H9 (cell line): ENCODE results near the gene SELENOK. TPM values are rescaled to one million over a fixed set of nuclear protein-coding genes. Genes with fewer than 3 reads are reported as not detected.

Experiments
- DNase-seq: peaks from one replicate; pipeline ENCODE4 v3.0.0-alpha.2; 2017
- H2AFZ ChIP-seq: one replicate; pipeline ENCODE4 v1.6.1; 2013; ENCODE audit warnings: mild to moderate bottlenecking, low read length, control low read depth, moderate library complexity
- H2AK5ac ChIP-seq: 2 replicates; pipeline ENCODE4 v1.6.1; 2013; ENCODE audit warnings: low read length, control low read depth, mixed read lengths; ENCODE audit not compliant: insufficient read length
- H2BK120ac ChIP-seq: one replicate; pipeline ENCODE4 v1.6.1; 2013; ENCODE audit warnings: low read depth, mild to moderate bottlenecking, low read length, control low read depth, inconsistent platforms; ENCODE audit not compliant: poor library complexity, severe bottlenecking
- H2BK12ac ChIP-seq: 2 replicates; pipeline ENCODE4 v1.6.1; 2013; ENCODE audit warnings: low read length, control low read depth, mixed read lengths, low read depth; ENCODE audit not compliant: insufficient read length
- H2BK15ac ChIP-seq: 2 replicates; pipeline ENCODE4 v1.6.1; 2013; ENCODE audit warnings: low read depth, low read length, control low read depth
- H2BK20ac ChIP-seq: one replicate; pipeline ENCODE4 v1.6.1; 2013; ENCODE audit warnings: low read depth, mild to moderate bottlenecking, low read length, control low read depth, inconsistent platforms; ENCODE audit not compliant: poor library complexity, severe bottlenecking
- H2BK5ac ChIP-seq: 2 replicates; pipeline ENCODE4 v1.6.1; 2013; ENCODE audit warnings: low read length, control low read depth, mixed read lengths; ENCODE audit not compliant: insufficient read length
- H3K14ac ChIP-seq: 2 replicates; pipeline ENCODE4 v1.6.1; 2013; ENCODE audit warnings: low read length, control low read depth; ENCODE audit not compliant: insufficient read depth
- H3K18ac ChIP-seq: 2 replicates; pipeline ENCODE4 v1.6.1; 2013; ENCODE audit warnings: low read depth, mild to moderate bottlenecking, mixed read lengths, low read length, control low read depth; ENCODE audit not compliant: insufficient read length
- H3K23ac ChIP-seq: 2 replicates; pipeline ENCODE4 v1.6.1; 2013; ENCODE audit warnings: low read length, control low read depth, mixed read lengths, low read depth; ENCODE audit not compliant: insufficient read length
- H3K23me2 ChIP-seq: 2 replicates; pipeline ENCODE4 v1.6.1; 2013; ENCODE audit warnings: low read depth, mild to moderate bottlenecking, mixed read lengths, low read length, control low read depth; ENCODE audit not compliant: insufficient read length, poor library complexity, severe bottlenecking
- H3K27ac ChIP-seq: 2 replicates; pipeline ENCODE4 v1.5.1; 2013; ENCODE audit warnings: low read length, control low read depth, mixed read lengths, low read depth; ENCODE audit not compliant: insufficient read length
- H3K27me3 ChIP-seq: 2 replicates; pipeline ENCODE4 v1.6.1; 2013; ENCODE audit warnings: low read length, control low read depth, inconsistent platforms; ENCODE audit not compliant: insufficient read depth
- H3K4ac ChIP-seq: 2 replicates; pipeline ENCODE4 v1.6.1; 2013; ENCODE audit warnings: low read depth, mild to moderate bottlenecking, control low read depth, inconsistent platforms, low read length, moderate library complexity
- H3K4me1 ChIP-seq: 2 replicates; pipeline ENCODE4 v1.6.1; 2013; ENCODE audit warnings: low read length, control low read depth, inconsistent platforms; ENCODE audit not compliant: insufficient read depth
- H3K4me2 ChIP-seq: 2 replicates; pipeline ENCODE4 v1.6.1; 2013; ENCODE audit warnings: low read length, control low read depth, mixed read lengths; ENCODE audit not compliant: insufficient read length, insufficient read depth
- H3K56ac ChIP-seq: 2 replicates; pipeline ENCODE4 v1.6.1; 2013; ENCODE audit warnings: low read depth, mild to moderate bottlenecking, mixed read lengths, low read length, control low read depth; ENCODE audit not compliant: insufficient read length
- H3K79me1 ChIP-seq: 2 replicates; pipeline ENCODE4 v1.6.1; 2013; ENCODE audit warnings: low read depth, mild to moderate bottlenecking, moderate library complexity, low read length, control low read depth, inconsistent platforms; ENCODE audit not compliant: insufficient read depth, poor library complexity, severe bottlenecking
- H3K79me2 ChIP-seq: 2 replicates; pipeline ENCODE4 v1.6.1; 2013; ENCODE audit warnings: low read length, control low read depth, inconsistent platforms; ENCODE audit not compliant: insufficient read depth
- H3K9ac ChIP-seq: 2 replicates; pipeline ENCODE4 v1.6.1; 2013; ENCODE audit warnings: low read length, control low read depth, mixed read lengths; ENCODE audit not compliant: insufficient read length; ENCODE audit errors: extremely low read depth
- H3K9me3 ChIP-seq: one replicate; pipeline ENCODE4 v1.6.1; 2013; ENCODE audit warnings: low read depth, low read length, inconsistent platforms; ENCODE audit not compliant: control insufficient read depth
- H3T11ph ChIP-seq: one replicate; pipeline ENCODE4 v1.6.1; 2013; ENCODE audit warnings: mild to moderate bottlenecking, low read length, control low read depth, inconsistent platforms
- H4K20me1 ChIP-seq: one replicate; pipeline ENCODE4 v1.6.1; 2013; ENCODE audit not compliant: control insufficient read depth, insufficient read length, insufficient read depth
- H4K5ac ChIP-seq: 2 replicates; pipeline ENCODE4 v1.6.1; 2013; ENCODE audit warnings: low read depth, mild to moderate bottlenecking, mixed read lengths, low read length, control low read depth; ENCODE audit not compliant: insufficient read length
- H4K8ac ChIP-seq: replicated peaks from 2 replicates; pipeline ENCODE4 v1.6.1; 2013; ENCODE audit warnings: low read length, control low read depth, mixed read lengths, low read depth; ENCODE audit not compliant: insufficient read length
- H4K91ac ChIP-seq: 2 replicates; pipeline ENCODE4 v1.6.1; 2013; ENCODE audit warnings: low read depth, mild to moderate bottlenecking, moderate library complexity, mixed read lengths, low read length, control low read depth; ENCODE audit not compliant: insufficient read length
- H3K27ac Mint-ChIP-seq, 3 experiments: 2 replicates in 2 of 3; 3 replicates in 1 of 3; pipeline ENCODE4 v1.8.0; 2020 to 2021; ENCODE audit warnings: mixed read lengths in 3 of 3, mild to moderate bottlenecking in 1 of 3, moderate library complexity in 1 of 3
- H3K27me3 Mint-ChIP-seq: 2 replicates; pipeline ENCODE4 v1.8.0; 2021; ENCODE audit warnings: low read depth, mild to moderate bottlenecking, moderate library complexity, mixed read lengths
- H3K36me3 Mint-ChIP-seq, 3 experiments: 2 replicates in 2 of 3; 3 replicates in 1 of 3; pipeline ENCODE4 v1.8.0; 2020 to 2021; ENCODE audit warnings: low read depth in 3 of 3, mixed read lengths in 3 of 3; ENCODE audit not compliant: insufficient read depth in 1 of 3
- H3K4me1 Mint-ChIP-seq, 2 experiments: 2 replicates each; pipeline ENCODE4 v1.8.0; 2020; ENCODE audit warnings: mixed read lengths in 2 of 2
- H3K4me3 Mint-ChIP-seq, 2 experiments: 2 replicates in 1 of 2; 3 replicates in 1 of 2; pipeline ENCODE4 v1.8.0; 2020 to 2021; ENCODE audit warnings: mild to moderate bottlenecking in 2 of 2, mixed read lengths in 2 of 2, moderate library complexity in 1 of 2
- H3K9me3 Mint-ChIP-seq, 2 experiments: 2 replicates in 1 of 2; 3 replicates in 1 of 2; pipeline ENCODE4 v1.8.0; 2020; ENCODE audit warnings: mild to moderate bottlenecking in 2 of 2, mixed read lengths in 2 of 2, moderate library complexity in 1 of 2
- CTCF ChIP-seq: fragments of 200-600 bp; sonication (generic); conservative IDR thresholded peaks from 3 replicates; pipeline ENCODE4 v1.8.0; 2021; ENCODE audit warnings: antibody characterized with exemption, mild to moderate bottlenecking
- WGBS: extraction: QIAGEN DNeasy Blood & Tissue Kit; methylation state at CpG from one replicate; pipeline ENCODE4 v1.1.7; 2013; ENCODE audit warnings: missing lambda C conversion rate, low lambda C conversion rate, mixed read lengths; ENCODE audit not compliant: insufficient read length; ENCODE audit errors: extremely low coverage; 5-methylcytosine and 5-hydroxymethylcytosine counted together
- total RNA-seq: library from RNA; stranded (reverse); gene quantifications from 2 replicates; pipeline ENCODE4 v1.2.1, GENCODE V29; 2021

The SELENOK gene
- total RNA-seq, 1 experiment from 2014 or later, result 34.6 TPM

DNA sequence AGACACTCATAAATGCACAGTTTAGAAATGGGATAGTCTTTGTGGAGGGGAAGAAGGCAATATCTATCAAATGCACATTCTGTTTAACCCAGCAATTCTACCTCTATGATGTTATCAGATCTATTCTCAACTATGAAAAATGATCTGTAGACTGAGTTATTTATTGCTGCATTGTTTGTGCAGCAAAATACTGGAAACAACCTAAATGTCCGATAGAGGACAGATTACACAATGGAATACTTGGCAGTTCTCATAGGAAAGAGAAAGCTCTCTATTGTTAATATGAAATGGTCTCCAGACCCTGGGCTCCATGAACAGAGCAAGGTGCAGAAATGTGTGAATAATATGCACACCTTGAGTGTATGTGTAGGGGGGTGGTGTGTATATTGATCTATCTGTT is 49.0 kb upstream of the SELENOK start:
- H3K9ac ChIP-seq, result no peak overlapping the region
- H3K4me2 ChIP-seq, result no peak overlapping the region
- Mint-ChIP-seq H3K36me3 (peaks cover under 1 to 6% (median 2%) of the 10 kb centered on the region in 3 experiments; a peak in 4 of 7 replicates), H3K4me3 (no peak overlapping the region), H3K27me3 (peaks cover 1% of the 10 kb centered on the region; the same call in 1 of the 2 replicates), H3K4me1 (no peaks in the 10 kb centered on the region), H3K27ac (no peak overlapping the region), H3K9me3 (peaks cover 5% of the 10 kb centered on the region in 2 experiments)
- no peak overlapping the region for H3K18ac ChIP-seq
- no peaks in the 10 kb centered on the region for H4K20me1 ChIP-seq
- no peak for TF ChIP-seq CTCF
- no peak overlapping the region for H3K27ac ChIP-seq
- no peaks in the 10 kb centered on the region for H3K27me3 ChIP-seq
- no peak overlapping the region for H2BK120ac ChIP-seq
- no peak overlapping the region for H2BK12ac ChIP-seq
- H3K23ac ChIP-seq, result no peak overlapping the region
- H3K56ac ChIP-seq, result no peak overlapping the region
- H4K5ac ChIP-seq, result no peak overlapping the region
- no peaks in the 10 kb centered on the region for H3K79me2 ChIP-seq
- H4K8ac ChIP-seq, result no peak overlapping the region
- no peak overlapping the region for H3K4ac ChIP-seq
- no peak overlapping the region for H3K14ac ChIP-seq
- no peaks in the 10 kb centered on the region for H3K79me1 ChIP-seq
- no peak for DNase-seq
- no peaks in the 10 kb centered on the region for H3K9me3 ChIP-seq
- H3T11ph ChIP-seq, result no peak overlapping the region
- no peak overlapping the region for H2BK5ac ChIP-seq
- H3K4me1 ChIP-seq, result no peaks in the 10 kb centered on the region
- H4K91ac ChIP-seq, result no peak overlapping the region
- no CpG with 5 or more reads among the region's 1 CpG for WGBS
- H2AFZ ChIP-seq, result no peak overlapping the region
- no peaks in the 10 kb centered on the region for H3K23me2 ChIP-seq
- H2AK5ac ChIP-seq, result no peak overlapping the region
- H2BK20ac ChIP-seq, result no peak overlapping the region
- H2BK15ac ChIP-seq, result no peak overlapping the region
